ENCODE data around the gene PXDN.
A peak's percentile ranks its signal among the peaks of the same experiment; 100 is the strongest.

DNA sequence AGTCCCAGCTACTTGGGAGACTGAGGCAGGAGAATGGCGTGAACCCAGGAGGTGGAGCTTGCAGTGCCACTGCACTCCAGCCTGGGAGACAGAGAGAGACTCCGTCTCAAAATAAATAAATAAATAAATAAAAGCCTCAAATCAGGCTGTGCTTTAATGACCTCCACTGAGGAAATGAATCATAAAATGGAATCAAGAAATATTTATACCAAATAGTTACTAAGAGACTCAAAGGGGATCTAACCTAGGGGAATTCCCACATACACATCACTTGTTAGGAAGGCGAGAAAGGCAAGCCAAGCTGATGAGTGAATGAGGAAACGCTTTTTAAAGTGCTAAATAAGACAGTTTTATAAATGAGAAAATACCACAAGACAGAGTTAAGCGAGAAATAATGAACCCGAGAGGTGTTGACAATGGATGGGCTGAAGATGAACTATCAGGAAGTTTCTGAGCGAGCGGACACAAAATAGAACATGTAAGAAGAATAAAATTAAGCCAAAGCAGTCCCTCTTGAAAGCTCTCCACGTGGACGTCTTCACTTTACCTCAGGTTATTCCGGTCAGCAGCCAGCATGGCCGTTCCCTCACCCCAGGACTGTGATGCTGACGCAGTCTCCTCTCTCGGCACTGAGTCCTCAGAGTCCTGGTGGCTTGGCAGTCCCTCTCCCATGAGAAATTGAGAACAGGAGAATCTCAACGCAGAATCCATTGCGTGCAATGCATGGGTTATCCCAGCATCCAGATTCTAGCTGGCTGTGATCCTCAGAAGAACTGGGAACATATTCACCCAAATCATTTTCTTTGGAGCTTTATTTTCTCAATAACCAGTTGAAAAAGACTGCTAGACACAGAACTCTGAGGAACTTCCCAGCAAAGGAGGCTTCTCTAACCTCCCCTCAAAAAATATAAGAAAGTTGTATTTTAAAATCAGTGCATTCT, 22.3 kb downstream of the PXDN start:
- TF ChIP-seq RAD21 (IDR thresholded peaks at IDR 0.05; ENCODE audit: low read length) (no peak), MAFK (IDR thresholded peaks at IDR 0.05; ENCODE audit: low read depth, low read length) (no peak), POLR2A (IDR thresholded peaks at IDR 0.05; ENCODE audit: low read depth, low read length) (no peak), FOS (IDR thresholded peaks at IDR 0.05; ENCODE audit: low read depth, low read length) (peak; percentile 56; the same call in 1 of the 2 replicates), CEBPB (IDR thresholded peaks at IDR 0.05; ENCODE audit: low read depth, low read length) (no peak; the same call in 1 of the 2 replicates), RFX5 (IDR thresholded peaks at IDR 0.05; ENCODE audit: low read depth, low read length) (no peak), NFE2L2 (IDR thresholded peaks at IDR 0.05; ENCODE audit: low read depth, low read length) (no peak), SMC3 (IDR thresholded peaks at IDR 0.05; ENCODE audit: low read depth, low read length) (no peak), MXI1 (IDR thresholded peaks at IDR 0.05; ENCODE audit: borderline replicate concordance, low read depth, low read length) (no peak)
- TF ChIP-seq, protein P1, sequence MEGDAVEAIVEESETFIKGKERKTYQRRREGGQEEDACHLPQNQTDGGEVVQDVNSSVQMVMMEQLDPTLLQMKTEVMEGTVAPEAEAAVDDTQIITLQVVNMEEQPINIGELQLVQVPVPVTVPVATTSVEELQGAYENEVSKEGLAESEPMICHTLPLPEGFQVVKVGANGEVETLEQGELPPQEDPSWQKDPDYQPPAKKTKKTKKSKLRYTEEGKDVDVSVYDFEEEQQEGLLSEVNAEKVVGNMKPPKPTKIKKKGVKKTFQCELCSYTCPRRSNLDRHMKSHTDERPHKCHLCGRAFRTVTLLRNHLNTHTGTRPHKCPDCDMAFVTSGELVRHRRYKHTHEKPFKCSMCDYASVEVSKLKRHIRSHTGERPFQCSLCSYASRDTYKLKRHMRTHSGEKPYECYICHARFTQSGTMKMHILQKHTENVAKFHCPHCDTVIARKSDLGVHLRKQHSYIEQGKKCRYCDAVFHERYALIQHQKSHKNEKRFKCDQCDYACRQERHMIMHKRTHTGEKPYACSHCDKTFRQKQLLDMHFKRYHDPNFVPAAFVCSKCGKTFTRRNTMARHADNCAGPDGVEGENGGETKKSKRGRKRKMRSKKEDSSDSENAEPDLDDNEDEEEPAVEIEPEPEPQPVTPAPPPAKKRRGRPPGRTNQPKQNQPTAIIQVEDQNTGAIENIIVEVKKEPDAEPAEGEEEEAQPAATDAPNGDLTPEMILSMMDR (conservative IDR thresholded peaks at IDR 0.05; ENCODE audit: low read depth, low read length): no peak
- TF ChIP-seq, protein P2, sequence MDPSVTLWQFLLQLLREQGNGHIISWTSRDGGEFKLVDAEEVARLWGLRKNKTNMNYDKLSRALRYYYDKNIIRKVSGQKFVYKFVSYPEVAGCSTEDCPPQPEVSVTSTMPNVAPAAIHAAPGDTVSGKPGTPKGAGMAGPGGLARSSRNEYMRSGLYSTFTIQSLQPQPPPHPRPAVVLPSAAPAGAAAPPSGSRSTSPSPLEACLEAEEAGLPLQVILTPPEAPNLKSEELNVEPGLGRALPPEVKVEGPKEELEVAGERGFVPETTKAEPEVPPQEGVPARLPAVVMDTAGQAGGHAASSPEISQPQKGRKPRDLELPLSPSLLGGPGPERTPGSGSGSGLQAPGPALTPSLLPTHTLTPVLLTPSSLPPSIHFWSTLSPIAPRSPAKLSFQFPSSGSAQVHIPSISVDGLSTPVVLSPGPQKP (IDR thresholded peaks at IDR 0.05; ENCODE audit: borderline replicate concordance, low read depth, low read length): no peak
- TF ChIP-seq, protein P3, sequence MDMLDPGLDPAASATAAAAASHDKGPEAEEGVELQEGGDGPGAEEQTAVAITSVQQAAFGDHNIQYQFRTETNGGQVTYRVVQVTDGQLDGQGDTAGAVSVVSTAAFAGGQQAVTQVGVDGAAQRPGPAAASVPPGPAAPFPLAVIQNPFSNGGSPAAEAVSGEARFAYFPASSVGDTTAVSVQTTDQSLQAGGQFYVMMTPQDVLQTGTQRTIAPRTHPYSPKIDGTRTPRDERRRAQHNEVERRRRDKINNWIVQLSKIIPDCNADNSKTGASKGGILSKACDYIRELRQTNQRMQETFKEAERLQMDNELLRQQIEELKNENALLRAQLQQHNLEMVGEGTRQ (IDR thresholded peaks at IDR 0.05; ENCODE audit: low read depth, low read length): no peak
